Left ventricle myocardium inferior (tissue), 1 donor: ENCODE data around the gene AIG1. TPM values are rescaled to one million over a fixed set of nuclear protein-coding genes. Genes with fewer than 3 reads are reported as not detected.

Experiments
- DNase-seq: peaks from one replicate; pipeline ENCODE4 v3.0.0-alpha.2; 2020
- H3K27ac ChIP-seq: fragments of 200-600 bp; replicated peaks from 2 replicates; pipeline ENCODE4 v1.8.0; 2021
- H3K27me3 ChIP-seq: fragments of 200-600 bp; 2 replicates; pipeline ENCODE4 v1.8.0; 2021; ENCODE audit warnings: low read depth
- H3K36me3 ChIP-seq: fragments of 200-600 bp; 2 replicates; pipeline ENCODE4 v1.8.0; 2021
- H3K4me1 ChIP-seq: fragments of 200-600 bp; 2 replicates; pipeline ENCODE4 v1.8.0; 2021
- H3K4me3 ChIP-seq: fragments of 200-600 bp; 2 replicates; pipeline ENCODE4 v1.8.0; 2021; ENCODE audit warnings: mild to moderate bottlenecking, moderate library complexity
- H3K9me3 ChIP-seq: fragments of 200-600 bp; replicated peaks from 2 replicates; pipeline ENCODE4 v1.8.0; 2021
- CTCF ChIP-seq: fragments of 200-600 bp; IDR thresholded peaks from 2 replicates; pipeline ENCODE4 v1.8.0; 2021; ENCODE audit warnings: antibody characterized with exemption, mild to moderate bottlenecking, borderline replicate concordance
- intact Hi-C: fragments of 100-400 bp; cut with micrococcal nuclease; formaldehyde crosslinking; loops from one replicate; pipeline ENCODE4 v1.11.0; 2022
- total RNA-seq: library from RNA; stranded (reverse); fragmentation: NEBNext Ultra II Directional; extraction: Animal tissue kit (Norgen Biotek cat#: 25700); gene quantifications from one replicate; pipeline ENCODE4 v1.2.1, GENCODE V29; 2021
- donor health status: DM: no; HTN: yes; CAD: no; lungs with severe emphysema.

Gene AIG1
- total RNA-seq, 1 donor from 2014 or later, result 76.5 TPM

GRCh38 chr6:143107911-143108761, 47.4 kb downstream of the AIG1 start:
- Histone ChIP-seq H3K27me3 (no peaks in the 10 kb centered on the region), H3K27ac (peak overlapping the region; percentile 3), H3K9me3 (no peaks in the 10 kb centered on the region), H3K4me3 (no peak overlapping the region), H3K36me3 (no peaks in the 10 kb centered on the region), H3K4me1 (peaks cover 26% of the 10 kb centered on the region)
- intact Hi-C loops, result no loop called here
- TF ChIP-seq CTCF, result no peak
- no peak for DNase-seq

- no peak overlapping the region for H3K4me3 ChIP-seq
- TF ChIP-seq CTCF, result no peak
- H3K36me3 ChIP-seq, result no peaks in the 10 kb centered on the region
- intact Hi-C loops, result no loop called here
- H3K9me3 ChIP-seq, result no peaks in the 10 kb centered on the region
- no peak for DNase-seq
- no peak overlapping the region for H3K27ac ChIP-seq
- peaks cover 21% of the 10 kb centered on the region for H3K4me1 ChIP-seq
- H3K27me3 ChIP-seq, result no peaks in the 10 kb centered on the region
These were observed 48.5 kb downstream of the AIG1 start for GRCh38 chr6:143109196-143109595.

- Histone ChIP-seq H3K9me3 (no peaks in the 10 kb centered on the region), H3K36me3 (no peaks in the 10 kb centered on the region), H3K4me3 (no peak overlapping the region), H3K27me3 (no peaks in the 10 kb centered on the region), H3K4me1 (peaks cover 20% of the 10 kb centered on the region), H3K27ac (no peak overlapping the region)
- no peak for DNase-seq
- intact Hi-C loops, result no loop called here
- no peak for TF ChIP-seq CTCF
These were observed 49.9 kb downstream of the AIG1 start for GRCh38 chr6:143110572-143110971.

GRCh38 chr6:143110996-143111395, 50.3 kb downstream of the AIG1 start:
- Histone ChIP-seq H3K9me3 (no peaks in the 10 kb centered on the region), H3K36me3 (no peaks in the 10 kb centered on the region), H3K27me3 (no peaks in the 10 kb centered on the region), H3K4me1 (peaks cover 20% of the 10 kb centered on the region), H3K27ac (no peak overlapping the region), H3K4me3 (no peak overlapping the region)
- DNase-seq, result no peak
- intact Hi-C loops, result no loop called here
- no peak for TF ChIP-seq CTCF

- no peak for DNase-seq
- intact Hi-C loops, result no loop called here
- Histone ChIP-seq H3K36me3 (no peaks in the 10 kb centered on the region), H3K27ac (no peak overlapping the region), H3K9me3 (no peaks in the 10 kb centered on the region), H3K4me1 (peaks cover 20% of the 10 kb centered on the region), H3K4me3 (no peak overlapping the region), H3K27me3 (no peaks in the 10 kb centered on the region)
- TF ChIP-seq CTCF, result no peak
These were observed 50.8 kb downstream of the AIG1 start for GRCh38 chr6:143111443-143111842.
